NCI-H226 (cell line): ENCODE results near the gene SOX12.
"Not testable (repeated sequence)": the region's sequence is repeated elsewhere in the genome, so short reads cannot be mapped to it uniquely, and the experiment has no call there.

Experiments
- DNase-seq: peaks from one replicate; pipeline ENCODE4 v3.0.0-alpha.2; 2015

SOX12 gene

GRCh38 chr20:328975-329695, 3.8 kb downstream of the SOX12 start:
- no peak for DNase-seq

- no peak for DNase-seq
Measured at GRCh38 chr20:329851-330232, 4.5 kb downstream of the SOX12 start.

GRCh38 chr20:330233-331149, 5.1 kb downstream of the SOX12 start:
- peak; percentile 2 for DNase-seq

- DNase-seq, result no peak
Measured at GRCh38 chr20:334578-334977, 9.2 kb downstream of the SOX12 start.

GRCh38 chr20:336040-336439, 10.7 kb downstream of the SOX12 start:
- DNase-seq, result not testable (repeated sequence)

GRCh38 chr20:341682-342081, 16.3 kb downstream of the SOX12 start:
- peak; percentile 78 for DNase-seq

GRCh38 chr20:343107-343506, 17.8 kb downstream of the SOX12 start:
- no peak for DNase-seq

GRCh38 chr20:346033-346639, 20.8 kb downstream of the SOX12 start:
- DNase-seq, result no peak

GRCh38 chr20:346640-347316, 21.4 kb downstream of the SOX12 start, which contains the start of gene NRSN2:
NRSN2 (plus strand) TSS chr20:347111; CDS start chr20:349644, 2,533 bp downstream.
- no peak for DNase-seq

GRCh38 chr20:347317-347639, 21.9 kb downstream of the SOX12 start:
- DNase-seq, result no peak

- DNase-seq, result peak; percentile 80
Measured at GRCh38 chr20:347640-348484, 22.5 kb downstream of the SOX12 start.

GRCh38 chr20:348972-349841, 23.9 kb downstream of the SOX12 start:
- no peak for DNase-seq

GRCh38 chr20:353166-353565, 27.8 kb downstream of the SOX12 start:
- DNase-seq, result no peak

- DNase-seq, result no peak
Measured at GRCh38 chr20:354298-354977, 29.1 kb downstream of the SOX12 start.

GRCh38 chr20:356154-356553, 30.8 kb downstream of the SOX12 start:
- not testable (repeated sequence) for DNase-seq

- no peak for DNase-seq
Measured at GRCh38 chr20:356745-357144, 31.4 kb downstream of the SOX12 start.

- peak; percentile 76 for DNase-seq
Measured at GRCh38 chr20:358891-359555, 33.7 kb downstream of the SOX12 start.

GRCh38 chr20:361561-361960, 36.2 kb downstream of the SOX12 start:
- DNase-seq, result no peak

- DNase-seq, result peak; percentile 72
Measured at GRCh38 chr20:362271-363254, 37.2 kb downstream of the SOX12 start.
